Small intestine (tissue), 7 donors: ENCODE results near the gene RNF207. TPM values are rescaled to one million over a fixed set of nuclear protein-coding genes. Genes with fewer than 3 reads are reported as not detected.
A peak's percentile ranks its signal among the peaks of the same experiment; 100 is the strongest.

ENCODE experiments used
- DNase-seq, 2 donors: peaks; one replicate each; pipeline versions ENCODE4 v3.0.0 to v3.0.0-alpha.2; 2013
- FAIRE-seq: peaks from 2 replicates; lab custom pipeline; 2012; peaks lifted over from hg19 to GRCh38; lab: Jason Lieb, UNC
- H3K27ac ChIP-seq, 3 donors: one replicate each; pipeline ENCODE4 v1.5.1; 2013; ENCODE audit warnings: low read length in 2 of 3, mild to moderate bottlenecking in 2 of 3, control low read depth in 1 of 3, inconsistent platforms in 1 of 3, low read depth in 1 of 3, moderate library complexity in 1 of 3
- H3K27me3 ChIP-seq, 3 donors: one replicate each; pipeline ENCODE4 v1.6.1; 2013; ENCODE audit warnings: low read length in 3 of 3, inconsistent platforms in 1 of 3; ENCODE audit not compliant: control insufficient read depth in 3 of 3, insufficient read depth in 3 of 3
- H3K36me3 ChIP-seq, 3 donors: one replicate each; pipeline ENCODE4 v1.6.1; 2013; ENCODE audit warnings: low read length in 3 of 3, inconsistent platforms in 1 of 3, low read depth in 1 of 3, mild to moderate bottlenecking in 1 of 3, moderate library complexity in 1 of 3; ENCODE audit not compliant: control insufficient read depth in 3 of 3, insufficient read depth in 2 of 3
- H3K4me1 ChIP-seq, 3 donors: one replicate each; pipeline ENCODE4 v1.6.1; 2013; ENCODE audit warnings: low read length in 2 of 3, inconsistent platforms in 1 of 3, low read depth in 1 of 3, mild to moderate bottlenecking in 1 of 3, moderate library complexity in 1 of 3; ENCODE audit not compliant: control insufficient read depth in 3 of 3, insufficient read depth in 2 of 3
- H3K4me3 ChIP-seq, 3 donors: one replicate each; pipeline ENCODE4 v1.5.1; 2013; ENCODE audit warnings: low read length in 3 of 3, control low read depth in 1 of 3, inconsistent platforms in 1 of 3, low read depth in 1 of 3, mild to moderate bottlenecking in 1 of 3, moderate library complexity in 1 of 3
- H3K9me3 ChIP-seq, 2 donors: one replicate each; pipeline ENCODE4 v1.6.1; 2013; ENCODE audit warnings: low read depth in 1 of 2, low read length in 1 of 2; ENCODE audit not compliant: control insufficient read depth in 2 of 2, insufficient read depth in 1 of 2
- WGBS, 3 donors: extraction: QIAGEN DNeasy Blood & Tissue Kit; methylation state at CpG; one replicate each; pipeline ENCODE4 v1.1.7; 2013; 5-methylcytosine and 5-hydroxymethylcytosine counted together
- polyA plus RNA-seq, 4 donors: library from polyadenylated mRNA; stranded (reverse) in 3 of 4; unstranded in 1 of 4; fragments of 200-250 nt in 3 of 4; fragments of 120-200 nt in 1 of 4; gene quantifications; one replicate each; pipeline versions ENCODE4 v1.2.1 to v1.2.3, GENCODE V29; 2013
- donor health status: healthy with polysubstance abuse.
- donor health status: control.
- donor health status: control.
- donor health status: Bipolar disorder and iron deficiency.
- donor health status: healthy.

The RNF207 gene
- polyA plus RNA-seq, 4 donors, result 5.1 to 40.0 (median 17.6) TPM

- Histone ChIP-seq H3K27ac (no peak overlapping the region), H3K9me3 (no peaks in the 10 kb centered on the region), H3K27me3 (peaks cover 5 to 19% (median 9%) of the 10 kb centered on the region in 3 donors), H3K36me3 (peaks cover 0 to 34% (median 15%) of the 10 kb centered on the region in 3 donors), H3K4me1 (no peaks in the 10 kb centered on the region), H3K4me3 (no peak overlapping the region)
- FAIRE-seq, result no peak
- no peak for DNase-seq
- 70 to 89% (median 75%) methylated on average over 3 of the region's 3 CpGs for WGBS, 3 donors
Observed at GRCh38 chr1:6185151-6185550, 20.8 kb upstream of the RNF207 start.

GRCh38 chr1:6185635-6186382, 20.1 kb upstream of the RNF207 start:
- H3K4me3 ChIP-seq, result no peak overlapping the region
- DNase-seq, result peak in 1 of 2 donors; percentile 50
- peaks cover 0 to 40% (median 18%) of the 10 kb centered on the region in 3 donors for H3K36me3 ChIP-seq
- H3K4me1 ChIP-seq, result no peaks in the 10 kb centered on the region
- H3K27ac ChIP-seq, result no peak overlapping the region
- no peak for FAIRE-seq
- no peaks in the 10 kb centered on the region for H3K9me3 ChIP-seq
- H3K27me3 ChIP-seq, result peaks cover 2 to 15% (median 5%) of the 10 kb centered on the region in 3 donors
- WGBS, 3 donors, result 66 to 75% (median 69%) methylated on average over 10 of the region's 10 CpGs

DNA sequence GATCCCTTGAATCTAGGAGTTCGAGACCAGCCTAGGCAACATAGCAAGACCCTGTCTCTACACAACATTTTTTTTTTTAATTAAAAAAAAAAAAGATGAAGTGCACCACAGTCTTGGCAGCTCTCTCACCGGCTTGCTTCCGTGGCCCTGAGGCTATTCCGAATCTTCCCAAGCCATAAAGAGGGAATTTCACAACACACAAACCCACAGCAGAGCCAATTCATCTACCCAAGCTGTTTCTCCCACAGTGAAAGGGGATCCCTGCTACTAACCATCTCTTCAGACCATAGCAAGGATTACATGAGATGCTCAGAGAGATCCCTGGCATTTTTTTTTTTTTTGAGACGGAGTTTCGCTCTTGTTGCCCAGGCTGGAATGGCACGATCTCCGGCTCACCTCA, 17.5 kb upstream of the RNF207 start:
- Histone ChIP-seq H3K9me3 (no peaks in the 10 kb centered on the region), H3K27me3 (no peaks in the 10 kb centered on the region), H3K4me1 (no peaks in the 10 kb centered on the region), H3K36me3 (peaks cover 13 to 59% (median 25%) of the 10 kb centered on the region in 3 donors), H3K4me3 (no peak overlapping the region), H3K27ac (no peak overlapping the region)
- 87 to 91% (median 88%) methylated on average over 8 of the region's 8 CpGs for WGBS, 3 donors
- FAIRE-seq, result no peak
- no peak for DNase-seq

DNA sequence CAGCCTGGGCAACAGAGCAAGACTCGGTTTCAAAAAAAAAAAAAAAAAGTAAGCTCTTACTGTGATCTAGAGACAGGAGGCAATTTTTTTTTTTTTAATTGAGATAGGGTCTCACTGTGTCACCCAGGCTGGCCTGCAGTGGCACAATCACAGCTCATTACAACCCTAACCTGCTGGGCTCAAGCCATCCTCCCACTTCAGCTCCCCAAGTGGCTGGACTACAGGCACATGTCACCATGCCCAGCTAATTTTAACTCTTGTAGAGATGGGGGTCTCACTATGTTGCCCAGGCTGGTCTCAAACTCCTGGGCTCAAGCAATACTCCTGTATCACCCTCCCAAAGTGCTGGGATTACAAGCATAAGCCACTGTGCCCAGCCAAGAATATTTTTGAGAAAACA, 14.0 kb upstream of the RNF207 start:
- DNase-seq, result no peak
- H3K9me3 ChIP-seq, result no peaks in the 10 kb centered on the region
- no peaks in the 10 kb centered on the region for H3K4me1 ChIP-seq
- H3K27ac ChIP-seq, result no peak overlapping the region
- peaks cover 19 to 75% (median 32%) of the 10 kb centered on the region in 3 donors for H3K36me3 ChIP-seq
- WGBS, 3 donors, result 93 to 100% (median 100%) methylated on average over 1 of the region's 1 CpG
- H3K27me3 ChIP-seq, result no peaks in the 10 kb centered on the region
- no peak for FAIRE-seq
- H3K4me3 ChIP-seq, result no peak overlapping the region

GRCh38 chr1:6197746-6198427, 8.0 kb upstream of the RNF207 start:
- Histone ChIP-seq H3K27ac (no peak overlapping the region), H3K27me3 (no peaks in the 10 kb centered on the region), H3K4me1 (peaks cover 2 to 9% (median 8%) of the 10 kb centered on the region in 3 donors), H3K4me3 (peak overlapping the region in 2 of 3 donors; percentile 91 to 98), H3K9me3 (no peaks in the 10 kb centered on the region), H3K36me3 (peaks cover 6 to 36% (median 14%) of the 10 kb centered on the region in 3 donors)
- FAIRE-seq (no peak), DNase-seq (no peak)
- WGBS, 3 donors, result 33 to 52% (median 41%) methylated on average over 6 of the region's 6 CpGs

DNA sequence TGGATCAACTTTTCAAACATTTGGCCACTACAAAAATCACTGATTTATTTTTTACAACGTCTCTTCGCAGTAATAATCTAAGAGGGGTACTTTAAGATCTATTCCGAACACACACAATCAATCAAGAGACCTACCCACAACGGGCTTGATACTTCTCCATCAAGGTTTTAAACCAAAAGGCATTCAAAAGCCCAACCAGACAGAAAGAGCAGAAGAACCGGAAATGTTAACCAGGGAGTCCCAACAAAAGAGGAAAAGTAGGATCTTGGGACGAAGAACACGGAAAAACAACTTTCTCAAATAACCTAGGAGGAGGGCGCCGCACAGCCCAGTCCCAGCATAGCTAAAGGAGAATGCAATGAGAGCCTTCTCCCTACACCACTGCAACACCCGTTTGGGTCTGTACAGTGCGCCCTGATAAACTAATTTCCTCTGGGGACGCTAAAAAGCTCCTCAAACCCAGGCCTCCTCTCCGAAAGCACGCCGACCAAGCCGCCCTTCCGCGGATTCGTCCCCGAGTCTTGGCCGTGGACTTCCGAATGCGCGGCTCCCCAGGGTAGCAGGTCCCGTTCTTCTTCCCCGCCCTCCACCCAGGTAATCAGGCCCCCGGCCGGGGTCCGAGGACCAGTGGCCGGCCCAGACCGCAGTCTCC, 7.1 kb upstream of the RNF207 start:
- WGBS, 3 donors, result 0 to 1% (median 0%) methylated on average over 29 to 31 of the region's 31 CpGs
- Histone ChIP-seq H3K9me3 (no peaks in the 10 kb centered on the region), H3K27ac (peak overlapping the region; percentile 72 to 81 (median 75)), H3K4me1 (peaks cover 2 to 9% (median 8%) of the 10 kb centered on the region in 3 donors), H3K36me3 (peaks cover 3 to 27% (median 10%) of the 10 kb centered on the region in 3 donors), H3K27me3 (no peaks in the 10 kb centered on the region), H3K4me3 (peak overlapping the region; percentile 91 to 98 (median 92))
- peak in 1 of 2 donors; percentile 30 for DNase-seq
- no peak for FAIRE-seq

DNA sequence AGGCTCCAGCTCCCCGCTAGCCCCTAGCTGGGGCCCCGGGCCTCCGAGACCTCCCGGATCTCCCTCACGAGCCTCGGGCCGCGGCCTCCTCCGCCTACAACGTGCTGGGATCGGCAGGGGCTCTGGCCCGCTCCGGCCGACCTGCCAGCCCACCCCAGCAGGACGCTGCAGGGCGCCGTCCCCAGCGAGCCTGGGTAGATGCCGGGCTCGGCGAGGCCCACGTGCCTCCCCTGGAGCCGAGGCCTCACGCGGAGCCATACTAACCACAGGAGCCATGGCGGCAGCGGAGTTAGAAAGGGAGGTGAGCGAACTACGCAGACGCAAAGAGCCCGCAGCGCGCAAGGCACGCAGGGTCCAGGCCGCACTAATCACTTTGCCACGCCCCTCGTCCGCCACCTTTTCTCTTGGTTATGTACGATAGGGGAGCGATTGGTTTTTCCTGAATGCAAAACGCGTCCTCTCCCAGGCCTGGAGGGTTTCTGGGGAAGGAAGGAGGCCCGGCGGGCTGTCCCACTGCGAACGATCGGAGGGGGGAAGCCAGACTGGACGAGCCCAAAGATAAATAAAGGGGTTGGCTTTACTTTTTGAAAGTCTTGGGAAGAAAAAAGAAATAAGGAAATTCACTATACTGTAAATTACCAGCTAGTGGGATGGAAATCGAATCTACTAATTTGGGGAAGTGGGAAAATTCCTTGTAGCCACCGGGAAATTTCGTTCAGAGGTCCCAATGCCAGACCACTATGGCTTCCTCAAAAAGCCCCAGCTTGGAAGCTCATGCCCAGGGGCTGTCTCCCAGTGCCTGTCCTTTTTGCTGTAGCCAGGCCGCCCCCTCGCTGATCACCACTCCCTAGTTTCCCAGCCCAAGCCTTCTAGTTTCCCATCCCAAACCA, 6.4 kb upstream of the RNF207 start, which contains the start of gene RPL22:
Gene RPL22, minus strand, starts transcription at position 298 of the 890 bp plus-strand sequence. Its CDS starts 22 bp downstream, at position 276.
- peak; percentile 99 to 100 for DNase-seq
- WGBS, 3 donors, result 1 to 5% (median 2%) methylated on average over 52 to 53 of the region's 53 CpGs
- peak within 1 kb of the TSS; percentile 75 to 81 (median 77) for H3K27ac ChIP-seq
- peaks cover 0 to 19% (median 5%) of the 10 kb centered on the region in 3 donors for H3K36me3 ChIP-seq
- peak within 1 kb of the TSS; percentile 91 to 98 (median 92) for H3K4me3 ChIP-seq
- H3K4me1 ChIP-seq, result peaks cover 2 to 9% (median 9%) of the 10 kb centered on the region in 3 donors
- H3K27me3 ChIP-seq, result no peaks in the 10 kb centered on the region
- no peak for FAIRE-seq
- H3K9me3 ChIP-seq, result no peaks in the 10 kb centered on the region
